22Rv1 (cell line): ENCODE data around the gene NRXN3.

Source experiments
- ZFX ChIP-seq: fragments of 450-650 bp; IDR thresholded peaks from 2 replicates; pipeline ENCODE4 v1.6.1; 2017; ENCODE audit warnings: antibody characterized with exemption, borderline replicate concordance
- TF ChIP-seq, protein P1 (sequence below): fragments of 450-650 bp; IDR thresholded peaks from 2 replicates; pipeline ENCODE4 v1.5.1; 2017; ENCODE audit warnings: mild to moderate bottlenecking

DNA sequence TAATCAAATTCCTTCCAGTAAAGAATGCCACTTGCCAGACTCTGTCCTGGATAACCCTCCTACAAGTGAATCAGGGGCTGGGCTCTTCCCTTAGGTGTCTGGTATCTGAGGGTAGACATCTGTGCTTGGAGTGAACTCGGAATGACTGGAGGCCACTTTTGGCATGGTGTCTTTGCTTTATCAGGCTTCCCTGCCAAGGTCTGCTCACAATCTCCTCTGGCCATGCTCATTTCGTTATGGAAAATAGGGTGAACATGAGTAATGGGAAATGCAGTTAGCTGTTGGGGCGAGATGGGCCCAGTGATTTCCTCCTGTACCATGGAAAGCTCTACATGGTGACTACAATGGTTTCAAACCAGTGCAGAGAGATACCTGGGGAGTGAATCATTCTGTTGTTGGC, 212.9 kb downstream of the NRXN3 start:
- TF ChIP-seq, protein P1, sequence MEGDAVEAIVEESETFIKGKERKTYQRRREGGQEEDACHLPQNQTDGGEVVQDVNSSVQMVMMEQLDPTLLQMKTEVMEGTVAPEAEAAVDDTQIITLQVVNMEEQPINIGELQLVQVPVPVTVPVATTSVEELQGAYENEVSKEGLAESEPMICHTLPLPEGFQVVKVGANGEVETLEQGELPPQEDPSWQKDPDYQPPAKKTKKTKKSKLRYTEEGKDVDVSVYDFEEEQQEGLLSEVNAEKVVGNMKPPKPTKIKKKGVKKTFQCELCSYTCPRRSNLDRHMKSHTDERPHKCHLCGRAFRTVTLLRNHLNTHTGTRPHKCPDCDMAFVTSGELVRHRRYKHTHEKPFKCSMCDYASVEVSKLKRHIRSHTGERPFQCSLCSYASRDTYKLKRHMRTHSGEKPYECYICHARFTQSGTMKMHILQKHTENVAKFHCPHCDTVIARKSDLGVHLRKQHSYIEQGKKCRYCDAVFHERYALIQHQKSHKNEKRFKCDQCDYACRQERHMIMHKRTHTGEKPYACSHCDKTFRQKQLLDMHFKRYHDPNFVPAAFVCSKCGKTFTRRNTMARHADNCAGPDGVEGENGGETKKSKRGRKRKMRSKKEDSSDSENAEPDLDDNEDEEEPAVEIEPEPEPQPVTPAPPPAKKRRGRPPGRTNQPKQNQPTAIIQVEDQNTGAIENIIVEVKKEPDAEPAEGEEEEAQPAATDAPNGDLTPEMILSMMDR, result no peak
- TF ChIP-seq ZFX, result no peak
